GM15510 (cell line): ENCODE data around the gene ERF.

Source experiments
- POLR2A ChIP-seq: IDR thresholded peaks from 3 replicates; pipeline ENCODE4 v1.6.1; 2011; ENCODE audit warnings: borderline replicate concordance; ENCODE audit not compliant: insufficient read length; ENCODE audit errors: extremely low read depth

Gene ERF

GRCh38 chr19:42290523-42291434 is 35.9 kb upstream of the ERF start:
- no peak for TF ChIP-seq POLR2A

GRCh38 chr19:42290136-42290522 is 35.2 kb upstream of the ERF start:
- TF ChIP-seq POLR2A = no peak

- TF ChIP-seq POLR2A = no peak
These were observed 34.7 kb upstream of the ERF start for GRCh38 chr19:42289556-42290041.

- TF ChIP-seq POLR2A = no peak
These were observed 34.1 kb upstream of the ERF start for GRCh38 chr19:42288881-42289555.

GRCh38 chr19:42288387-42288786 is 33.5 kb upstream of the ERF start:
- no peak for TF ChIP-seq POLR2A

GRCh38 chr19:42287827-42288107 is 32.8 kb upstream of the ERF start:
- TF ChIP-seq POLR2A = no peak

- TF ChIP-seq POLR2A = no peak
These were observed 32.3 kb upstream of the ERF start for GRCh38 chr19:42287017-42287826.

- TF ChIP-seq POLR2A = no peak
These were observed 31.6 kb upstream of the ERF start for GRCh38 chr19:42286349-42287016.

GRCh38 chr19:42285988-42286348 is 31.0 kb upstream of the ERF start:
- no peak for TF ChIP-seq POLR2A

- TF ChIP-seq POLR2A = no peak
These were observed 30.6 kb upstream of the ERF start for GRCh38 chr19:42285541-42285941.

GRCh38 chr19:42284591-42285341 is 29.8 kb upstream of the ERF start:
- no peak for TF ChIP-seq POLR2A

GRCh38 chr19:42284066-42284501 is 29.2 kb upstream of the ERF start:
- peak; percentile 54 for TF ChIP-seq POLR2A

- TF ChIP-seq POLR2A = peak; percentile 59
These were observed 28.5 kb upstream of the ERF start for GRCh38 chr19:42283188-42284065.
